Activated gamma-delta T cell treated with anti-CD3 and anti-CD28 coated beads, Interleukin-2, amount 50 U/mL, for 16 hours (primary cell): Measurements from ENCODE around the gene LCE1C.

ENCODE experiments used
- DNase-seq: peaks from one replicate; pipeline ENCODE4 v3.0.0-alpha.2; 2020; ENCODE audit warnings: low read depth

Gene LCE1C, protein sequence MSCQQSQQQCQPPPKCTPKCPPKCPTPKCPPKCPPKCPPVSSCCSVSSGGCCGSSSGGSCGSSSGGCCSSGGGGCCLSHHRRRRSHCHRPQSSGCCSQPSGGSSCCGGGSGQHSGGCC

GRCh38 chr1:152806576-152806975 lies at the start of gene LCE1C:
TSS of gene LCE1C (minus strand) at chr1:152806651. CDS start at chr1:152805478, 1,173 bp downstream.
- DNase-seq, result no peak

- no peak for DNase-seq
These were observed 49.2 kb upstream of the LCE1C start for GRCh38 chr1:152855661-152856060.

DNA sequence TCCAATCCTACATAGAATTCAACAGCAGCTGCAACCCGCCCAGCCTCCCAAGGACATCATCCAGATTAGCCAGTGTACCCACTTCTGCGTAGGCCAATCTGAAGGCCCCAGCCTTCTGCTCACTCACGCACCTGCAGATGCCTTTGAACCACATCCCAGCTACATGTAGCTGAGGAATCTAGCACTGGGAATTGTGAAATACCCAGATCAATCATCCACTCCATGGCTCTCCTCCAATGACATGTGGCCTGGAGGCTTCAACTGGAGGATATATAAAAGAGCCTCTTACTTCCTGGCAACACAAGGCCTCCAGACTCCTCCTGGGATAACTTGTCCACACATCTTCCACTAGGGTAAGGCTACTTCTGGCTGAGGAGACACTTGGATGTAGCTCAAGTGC lies 36.1 kb upstream of the LCE1C start, which contains the start of gene LCE6A:
TSS of gene LCE6A (plus strand) at position 301 of the 400 bp plus-strand sequence. CDS start 665 bp downstream, outside the sequence.
- DNase-seq, result no peak

- DNase-seq, result no peak
These were observed 30.4 kb upstream of the LCE1C start for GRCh38 chr1:152836870-152837269.

GRCh38 chr1:152827173-152827572 lies 20.7 kb upstream of the LCE1C start, which contains the start of gene LCE1A:
TSS of gene LCE1A (plus strand) at chr1:152827473. CDS start at chr1:152827473, 0 bp downstream.
- DNase-seq, result no peak

DNA sequence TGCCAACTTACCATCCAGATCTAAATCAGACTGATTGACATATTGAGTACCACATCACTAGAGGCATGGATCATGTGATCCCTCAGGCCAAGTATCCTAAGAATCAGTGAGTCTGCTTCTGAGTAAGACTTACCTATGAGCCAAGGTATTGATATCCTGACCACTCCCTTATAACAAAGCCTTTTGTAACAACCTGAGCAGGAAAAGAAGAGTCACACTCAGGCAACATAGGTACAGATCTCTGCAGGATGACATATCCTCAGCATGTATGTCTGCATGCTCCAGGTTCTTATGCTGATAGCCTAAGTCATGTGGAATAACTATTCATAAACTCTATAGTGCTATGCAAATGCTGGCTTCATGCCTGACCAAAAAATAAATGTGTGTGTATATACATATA lies 18.5 kb upstream of the LCE1C start:
- no peak for DNase-seq

DNA sequence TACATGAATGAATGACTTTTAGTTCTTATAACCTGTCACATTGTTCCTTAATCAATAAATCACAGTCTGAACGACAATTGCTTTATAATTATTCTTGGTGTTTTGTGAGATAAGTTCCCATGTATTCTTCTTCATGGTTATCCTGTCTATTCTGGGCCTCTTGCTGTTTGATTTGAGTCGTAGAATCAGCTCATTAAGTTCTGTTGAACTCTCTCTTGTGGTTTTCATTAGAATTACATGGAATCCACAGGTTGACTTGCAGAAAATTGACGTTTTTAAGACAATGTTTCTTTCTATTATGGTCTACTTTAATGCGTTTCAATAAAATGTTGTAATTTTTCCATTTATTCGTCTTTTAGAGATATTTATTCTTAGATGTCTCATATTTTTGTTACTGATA lies 16.8 kb upstream of the LCE1C start:
- no peak for DNase-seq

DNA sequence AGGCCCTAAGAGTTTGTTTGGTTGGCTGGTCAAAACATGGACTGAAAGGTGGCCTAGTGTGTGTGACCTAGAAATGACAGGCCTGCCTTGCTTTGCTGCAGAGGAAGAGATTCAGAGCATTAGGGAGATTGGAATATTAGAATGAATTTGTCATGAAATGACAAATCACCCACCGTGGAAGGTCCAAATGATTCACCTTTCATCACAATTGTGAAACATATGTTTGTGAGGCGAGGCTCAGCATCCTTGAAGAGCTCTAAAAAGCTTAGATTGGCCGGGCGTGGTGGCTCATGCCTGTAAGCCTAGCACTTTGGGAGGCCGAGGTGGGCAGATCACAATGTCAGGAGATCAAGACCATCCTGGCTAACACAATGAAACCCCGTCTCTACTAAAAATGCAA lies 10.9 kb upstream of the LCE1C start:
- no peak for DNase-seq

DNA sequence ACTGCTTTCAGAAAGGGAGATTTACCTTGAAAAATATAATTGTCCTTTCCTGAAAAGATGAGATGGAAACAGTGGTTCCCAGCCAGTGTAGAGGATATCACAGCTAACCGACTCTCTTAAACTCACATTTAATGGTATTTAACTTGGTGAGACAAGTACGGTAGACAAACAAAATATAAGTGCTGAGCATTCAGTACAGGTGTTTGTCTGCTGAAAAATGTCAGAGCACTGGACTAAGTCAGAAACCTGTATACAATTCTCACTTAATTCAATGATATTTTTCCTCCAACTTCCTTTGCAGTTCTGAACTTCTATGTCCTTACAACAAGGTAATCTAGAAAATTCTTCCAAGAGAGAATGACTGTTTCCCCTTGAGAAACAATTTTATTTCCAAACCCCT lies 5.2 kb upstream of the LCE1C start, which contains the start of gene LCE1B:
TSS of gene LCE1B (plus strand) at position 301 of the 400 bp plus-strand sequence. CDS start 476 bp downstream, outside the sequence.
- DNase-seq, result no peak

DNA sequence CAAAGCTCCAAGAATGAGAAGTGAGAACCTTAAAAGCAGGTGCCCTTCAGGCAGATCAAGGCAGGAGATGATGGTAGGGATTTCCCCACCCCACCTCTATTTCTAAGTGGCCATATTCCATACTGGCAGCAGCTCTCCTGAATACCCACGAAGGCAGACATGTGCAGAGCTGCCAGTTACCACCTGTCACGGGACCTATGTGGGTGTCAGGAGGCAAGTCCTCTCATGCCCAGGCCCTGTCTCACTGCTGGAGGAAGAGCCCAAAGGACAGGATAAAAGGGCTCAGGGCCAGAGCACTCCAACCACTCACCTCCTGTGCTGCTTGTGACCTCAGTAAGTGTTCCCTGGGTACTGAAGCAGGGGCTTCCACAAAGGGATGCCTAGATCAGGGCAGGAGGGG lies 4.6 kb upstream of the LCE1C start:
- DNase-seq, result no peak

DNA sequence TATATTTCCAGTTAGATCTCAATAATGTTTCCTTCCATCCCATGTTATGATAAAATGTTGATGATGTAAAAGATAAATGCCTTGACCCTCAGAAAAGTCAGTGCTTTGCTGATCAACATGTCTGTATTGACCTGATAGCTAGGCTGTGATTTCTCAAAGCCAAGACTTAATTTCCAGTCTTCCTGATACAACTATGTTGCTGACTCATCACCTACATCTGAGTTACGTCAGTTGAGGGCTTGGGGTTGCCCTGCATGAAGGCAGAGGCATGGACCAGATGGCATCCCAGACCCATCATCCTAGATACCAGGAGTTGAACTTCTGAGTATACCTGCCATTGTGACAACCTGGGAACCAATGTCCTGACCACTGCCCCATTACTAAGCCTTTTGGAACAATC lies 5.1 kb downstream of the LCE1C start:
- DNase-seq, result no peak

GRCh38 chr1:152796421-152796820 lies 10.0 kb downstream of the LCE1C start, which contains the start of gene LCE1D:
TSS of gene LCE1D (plus strand) at chr1:152796721. CDS start at chr1:152797795, 1,074 bp downstream.
- no peak for DNase-seq

GRCh38 chr1:152795686-152796085 lies 10.8 kb downstream of the LCE1C start:
- no peak for DNase-seq

- no peak for DNase-seq
These were observed 20.4 kb downstream of the LCE1C start, which contains the start of gene LCE1E for GRCh38 chr1:152786077-152786476. TSS of gene LCE1E (plus strand) at chr1:152786257. CDS start at chr1:152787300, 1,043 bp downstream.

GRCh38 chr1:152783095-152783494 lies 23.4 kb downstream of the LCE1C start:
- DNase-seq, result no peak

- DNase-seq, result no peak
These were observed 28.8 kb downstream of the LCE1C start for GRCh38 chr1:152777510-152778137.

DNA sequence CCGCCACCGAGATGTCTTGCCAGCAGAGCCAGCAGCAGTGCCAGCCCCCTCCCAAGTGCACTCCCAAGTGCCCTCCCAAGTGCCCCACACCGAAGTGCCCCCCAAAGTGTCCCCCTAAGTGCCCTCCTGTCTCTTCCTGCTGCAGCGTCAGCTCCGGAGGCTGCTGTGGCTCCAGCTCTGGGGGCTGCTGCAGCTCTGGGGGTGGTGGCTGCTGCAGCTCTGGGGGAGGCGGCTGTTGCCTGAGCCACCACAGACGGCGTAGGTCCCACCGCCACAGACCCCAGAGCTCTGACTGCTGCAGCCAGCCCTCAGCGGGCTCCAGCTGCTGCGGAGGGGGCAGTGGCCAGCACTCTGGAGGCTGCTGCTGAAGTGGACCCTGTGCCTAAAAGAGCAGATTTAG lies 30.1 kb downstream of the LCE1C start:
- no peak for DNase-seq

DNA sequence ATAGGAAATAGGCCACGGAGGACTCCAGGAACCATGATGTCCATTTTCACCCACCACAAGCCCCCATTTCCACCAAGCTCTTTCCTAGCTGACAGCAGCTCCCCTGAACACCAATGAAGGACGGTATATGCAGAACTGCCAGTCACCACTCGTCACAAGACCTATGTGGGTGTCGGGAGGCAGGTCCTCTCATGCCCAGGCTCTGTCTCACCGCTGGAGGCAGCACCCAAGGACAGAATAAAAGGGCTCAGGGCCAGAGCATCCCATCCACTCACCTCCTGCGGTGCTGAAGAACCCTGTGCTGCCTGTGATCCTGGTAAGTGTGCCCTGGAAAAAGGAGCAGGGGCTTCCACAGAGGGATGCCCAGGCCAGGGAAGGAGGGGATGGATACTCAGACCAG lies 31.6 kb downstream of the LCE1C start, which contains the start of gene LCE1F:
TSS of gene LCE1F (plus strand) at position 266 of the 400 bp plus-strand sequence. CDS start 1,232 bp downstream, outside the sequence.
- no peak for DNase-seq

GRCh38 chr1:152770411-152770810 lies 36.0 kb downstream of the LCE1C start:
- no peak for DNase-seq

DNA sequence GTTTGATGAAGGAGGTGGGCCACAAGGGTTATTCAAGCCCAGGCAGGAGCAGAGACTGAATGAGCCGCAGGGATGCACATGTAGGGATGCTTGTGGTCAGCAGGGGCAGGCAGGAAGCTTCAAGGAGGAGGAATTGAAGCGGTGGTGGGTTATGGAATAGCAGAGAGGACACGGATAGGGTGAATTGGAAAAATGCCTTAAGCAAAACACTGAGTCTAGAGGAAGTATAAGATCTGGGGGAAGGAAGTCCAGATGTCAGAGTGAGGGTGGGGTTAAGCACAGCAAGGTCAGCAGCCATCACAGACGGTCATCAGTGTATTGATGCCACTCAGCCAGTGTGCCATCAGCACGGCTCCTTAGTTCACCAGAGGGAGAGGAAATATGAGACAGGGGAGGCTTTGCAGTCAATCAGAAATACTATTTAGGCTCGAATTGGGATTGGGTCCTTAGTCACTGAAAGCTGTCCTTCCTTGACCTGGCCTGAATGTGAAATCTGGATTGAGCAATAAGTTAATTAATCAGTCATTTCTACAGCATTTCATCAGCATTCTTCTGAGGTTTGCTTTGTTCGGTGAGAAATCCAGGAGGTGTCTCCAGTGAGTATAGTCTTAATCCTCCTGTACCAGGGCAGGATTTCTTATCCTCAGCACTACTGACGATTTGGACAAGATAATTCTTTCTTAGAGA lies 37.5 kb downstream of the LCE1C start:
- DNase-seq, result no peak

GRCh38 chr1:152761609-152762213 lies 44.7 kb downstream of the LCE1C start:
- DNase-seq, result no peak

- DNase-seq, result no peak
These were observed 45.8 kb downstream of the LCE1C start for GRCh38 chr1:152760551-152761190.
